Measurements from ENCODE around the gene PLPPR5. TPM values are rescaled to one million over a fixed set of nuclear protein-coding genes. Genes with fewer than 3 reads are reported as not detected.

Gene PLPPR5
- total and polyA plus RNA-seq, 9 of the 15 experiments (the other 6 are each of a cell fraction or from before 2014, with no cell fraction given) = not detected

DNA sequence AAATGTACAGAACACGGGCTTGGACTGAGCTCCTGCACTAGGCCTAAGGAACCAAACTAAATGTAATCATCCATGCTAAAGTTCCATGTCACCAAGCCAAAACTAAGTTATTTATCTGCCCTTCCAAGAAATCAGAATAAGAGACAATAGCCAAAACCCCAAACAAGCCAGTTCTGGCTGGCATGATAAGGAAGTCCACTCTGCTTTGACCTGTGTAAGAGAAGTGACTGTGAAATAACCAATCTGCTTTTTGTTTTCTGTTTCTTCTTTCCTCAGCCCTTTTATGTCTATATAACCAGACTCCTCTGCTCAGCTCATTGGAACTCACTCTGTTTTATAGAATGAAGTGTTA, 15.1 kb downstream of the PLPPR5 start (continued):
- TF ChIP-seq PURB (CRISPR knock-in tag; IDR thresholded peaks at IDR 0.05; ENCODE audit: low read depth) (no peak), GTF3C2 (IDR thresholded peaks at IDR 0.05; ENCODE audit: borderline replicate concordance, extremely low read depth, insufficient read length) (no peak)

GRCh38 chr1:98988904-98989555, 15.6 kb downstream of the PLPPR5 start:
- WGBS (ENCODE audit: insufficient coverage, low coverage, missing lambda C conversion rate) = 0% methylated on average over 2 of the region's 2 CpGs
- FAIRE-seq (no peak), ATAC-seq (no peak), DNase-seq (ENCODE audit: extremely low read depth in 1 of 4, low spot score in 3 of 4) (no peak)
- in situ Hi-C loops (cut with MboI) = no loop called here
- no peaks in the 10 kb centered on the region for H3K27me3 ChIP-seq (ENCODE audit: control insufficient read depth in 2 of 2, insufficient read depth in 2 of 2, low read length in 2 of 2)
- H3K4me2 ChIP-seq (ENCODE audit: insufficient read depth, low read length) = no peak overlapping the region
- BruUV-seq (replicated peaks) = no TSS peak
- no peaks in the 10 kb centered on the region for H3K79me2 ChIP-seq (ENCODE audit: control insufficient read depth, insufficient read depth, low read length)
- POLR2A ChIA-PET = no interaction called here
- no peak overlapping the region for H2AFZ ChIP-seq (ENCODE audit: low read depth, low read length)
- H3K9me3 ChIP-seq (replicated peaks; ENCODE audit: control insufficient read depth, insufficient read depth, low read depth, low read length) = no peaks in the 10 kb centered on the region
- no peaks in the 10 kb centered on the region for H4K20me1 ChIP-seq (replicated peaks; ENCODE audit: control insufficient read depth, insufficient read depth, low read length)
- no peaks in the 10 kb centered on the region for H3K4me1 ChIP-seq (replicated peaks in 1 of 2; ENCODE audit: control insufficient read depth in 2 of 2, insufficient read depth in 2 of 2, low read length in 2 of 2)
- no peak overlapping the region for H3K4me3 ChIP-seq
- no peaks in the 10 kb centered on the region for H3K9me1 ChIP-seq (ENCODE audit: control insufficient read depth, insufficient read depth, low read length)
- no peak overlapping the region for H3K9ac ChIP-seq (ENCODE audit: insufficient read depth in 1 of 2, low read depth in 2 of 2, low read length in 2 of 2)
- intact Hi-C loops (cut with micrococcal nuclease) = no loop called here
- no peak overlapping the region for H3K27ac ChIP-seq (ENCODE audit: extremely low read depth, low read depth, low read length)
- CTCF ChIA-PET (ENCODE audit: low intra/inter-chr PET ratio) = no interaction called here
- H3K36me3 ChIP-seq (ENCODE audit: control insufficient read depth, insufficient read depth, low read length) = no peaks in the 10 kb centered on the region
- TF ChIP-seq BCLAF1 (IDR thresholded peaks at IDR 0.05; ENCODE audit: borderline replicate concordance in 1 of 2, control insufficient read depth in 1 of 2, low read depth in 2 of 2, low read length in 1 of 2) = no peak
- no peak for TF ChIP-seq NCOA4 (IDR thresholded peaks at IDR 0.05; ENCODE audit: partially characterized antibody)
- TF ChIP-seq FOXP1 (CRISPR knock-in tag; IDR thresholded peaks at IDR 0.05) = no peak
- TF ChIP-seq ZNF75A (CRISPR knock-in tag; IDR thresholded peaks at IDR 0.05) = no peak
- TF ChIP-seq TRIM24 (IDR thresholded peaks at IDR 0.05) = no peak
- no peak for TF ChIP-seq ZNF518B (CRISPR knock-in tag; IDR thresholded peaks at IDR 0.05)
